GM12878 (cell line): ENCODE results near the gene MCM5. TPM values are rescaled to one million over a fixed set of nuclear protein-coding genes. Genes with fewer than 3 reads are reported as not detected.

ENCODE experiments used
- ATAC-seq: fragments of 200-7000 bp; cut with Tn5 transposase; 3 replicates; pipeline ENCODE4 v1.9.1; 2020; ENCODE audit warnings: mild to moderate bottlenecking, moderate library complexity
- Bru-seq: library from RNA; stranded (reverse); fragments of 400-500 nt; gene quantifications from one replicate; lab custom pipeline; 2021; lab: Mats Ljungman, UMichigan
- BruChase-seq, 2 experiments: library from RNA; stranded (reverse); fragments of 400-500 nt; gene quantifications; one replicate each; lab custom pipeline; 2021; lab: Mats Ljungman, UMichigan
- BruUV-seq: library from RNA; stranded (reverse); fragments of 400-500 nt; replicated peaks from 2 replicates; lab custom pipeline; 2021; lab: Mats Ljungman, UMichigan
- CTCF ChIA-PET: fragments of 300-600 bp; sonication (Branson Sonifier 250); formaldehyde crosslinking; extraction: SDS; loops from one replicate; lab custom pipeline; 2021; ENCODE audit warnings: inconsistent platforms; lab: Yijun Ruan, JAX
- POLR2A ChIA-PET: fragments of 350-600 bp; formaldehyde crosslinking; extraction: SDS; loops from one replicate; lab custom pipeline; 2021; ENCODE audit warnings: inconsistent platforms; lab: Charles Lee
- RAD21 ChIA-PET: fragments of 300-600 bp; sonication (Branson Sonifier 250); formaldehyde crosslinking; loops from one replicate; lab custom pipeline; 2023; ENCODE audit warnings: antibody characterized with exemption; ENCODE audit not compliant: unreplicated experiment; lab: Charles Lee
- SMC1A ChIA-PET: fragments of 300-600 bp; sonication (Branson Sonifier 250); formaldehyde crosslinking; loops from one replicate; lab custom pipeline; 2023; ENCODE audit not compliant: unreplicated experiment, uncharacterized antibody; lab: Charles Lee
- DNase-seq: peaks from one replicate; pipeline ENCODE4 v3.0.0-alpha.2; 2011; ENCODE audit warnings: low read depth, low spot score
- FAIRE-seq: peaks from 3 replicates; lab custom pipeline; 2011; peaks lifted over from hg19 to GRCh38; lab: Jason Lieb, UNC
- H2AFZ ChIP-seq: 2 replicates; pipeline ENCODE4 v1.6.0; 2011; ENCODE audit warnings: low read depth, low read length, control low read depth; ENCODE audit not compliant: control insufficient read depth
- H3K27ac ChIP-seq: 2 replicates; pipeline ENCODE4 v1.5.1; 2011; ENCODE audit warnings: control low read depth; ENCODE audit not compliant: control insufficient read depth, insufficient read depth
- H3K27me3 ChIP-seq, 2 experiments: replicated peaks in 1 of 2; 2 replicates each; pipeline versions ENCODE4 v1.6.0 to v1.6.1; 2011; ENCODE audit warnings: low read length in 1 of 2; ENCODE audit not compliant: control insufficient read depth in 2 of 2, insufficient read depth in 2 of 2
- H3K36me3 ChIP-seq, 2 experiments: 2 replicates each; pipeline ENCODE4 v1.5.1; 2011; ENCODE audit warnings: low read length in 1 of 2; ENCODE audit not compliant: control insufficient read depth in 2 of 2, insufficient read depth in 2 of 2
- H3K4me1 ChIP-seq: 2 replicates; pipeline ENCODE4 v1.6.1; 2011; ENCODE audit warnings: mild to moderate bottlenecking, low read length, moderate library complexity, mixed read lengths; ENCODE audit not compliant: control insufficient read depth, insufficient read depth
- H3K4me2 ChIP-seq: 2 replicates; pipeline ENCODE4 v1.6.0; 2011; ENCODE audit warnings: control low read depth; ENCODE audit not compliant: control insufficient read depth, insufficient read depth
- H3K4me3 ChIP-seq: fragments of 200-600 bp; sonication (generic); 2 replicates; pipeline ENCODE4 v1.5.1; 2016
- H3K79me2 ChIP-seq: 2 replicates; pipeline ENCODE4 v1.6.0; 2011; ENCODE audit warnings: low read length; ENCODE audit not compliant: control insufficient read depth, insufficient read depth
- H3K9ac ChIP-seq: 2 replicates; pipeline ENCODE4 v1.8.0; 2011; ENCODE audit warnings: low read length, control low read depth, mixed read lengths; ENCODE audit not compliant: control insufficient read depth, insufficient read depth
- H3K9me3 ChIP-seq: replicated peaks from 3 replicates; pipeline ENCODE4 v1.5.1; 2011; ENCODE audit warnings: mild to moderate bottlenecking, low read length; ENCODE audit not compliant: control insufficient read depth, insufficient read depth
- H4K20me1 ChIP-seq: 2 replicates; pipeline ENCODE4 v1.6.0; 2011; ENCODE audit not compliant: control insufficient read depth, insufficient read depth
- CHD1 ChIP-seq: IDR thresholded peaks from 2 replicates; pipeline ENCODE4 v1.6.1; 2012; ENCODE audit warnings: low read depth, low read length, improper control_type of control experiment
- EP300 ChIP-seq, 2 experiments: fragments of 150-350 bp in 1 of 2; IDR thresholded peaks; 2 replicates each; pipeline ENCODE4 v1.6.1; 2011 to 2012; ENCODE audit warnings: low read depth in 2 of 2, low read length in 2 of 2, borderline replicate concordance in 1 of 2, improper control_type of control experiment in 1 of 2, inconsistent platforms in 1 of 2; ENCODE audit not compliant: control insufficient read depth in 1 of 2
- GABPA ChIP-seq: IDR thresholded peaks from 2 replicates; pipeline ENCODE4 v1.6.1; 2014; ENCODE audit warnings: antibody characterized with exemption, low read depth, mild to moderate bottlenecking, inconsistent platforms
- HDAC2 ChIP-seq: fragments of 200-600 bp; sonication (generic); IDR thresholded peaks from 2 replicates; pipeline ENCODE4 v1.6.1; 2017
- KAT2A ChIP-seq: conservative IDR thresholded peaks from 2 replicates; pipeline ENCODE4 v1.6.1; 2011; ENCODE audit warnings: low read depth, low read length; ENCODE audit not compliant: control insufficient read depth
- KDM1A ChIP-seq: fragments of 200-600 bp; sonication (generic); IDR thresholded peaks from 2 replicates; pipeline ENCODE4 v1.6.1; 2016; ENCODE audit warnings: borderline replicate concordance
- MYB ChIP-seq: fragments of 150-350 bp; IDR thresholded peaks from 2 replicates; pipeline ENCODE4 v1.6.1; 2014; ENCODE audit warnings: mild to moderate bottlenecking, low read depth, low read length, borderline replicate concordance
- SREBF1 ChIP-seq: IDR thresholded peaks from 2 replicates; pipeline ENCODE4 v1.6.1; 2012; ENCODE audit warnings: mild to moderate bottlenecking, low read length
- TCF7 ChIP-seq: IDR thresholded peaks from 2 replicates; pipeline ENCODE4 v1.6.1; 2014; ENCODE audit warnings: antibody characterized with exemption, borderline replicate concordance
- ZBED1 ChIP-seq: IDR thresholded peaks from 2 replicates; pipeline ENCODE4 v1.6.1; 2016; ENCODE audit warnings: borderline replicate concordance
- WGBS: methylation state at CpG from one replicate; pipeline ENCODE4 v1.1.6; 2016; ENCODE audit warnings: low lambda C conversion rate; ENCODE audit not compliant: insufficient replicate concordance, insufficient coverage; ENCODE audit errors: missing lambda C conversion rate; 5-methylcytosine and 5-hydroxymethylcytosine counted together
- in situ Hi-C: fragments of 300-500 bp; cut with MboI; formaldehyde crosslinking; loops from 9 replicates; pipeline ENCODE4 v1.14.3; 2018; ENCODE audit warnings: mixed read lengths
- intact Hi-C: fragments of 100-400 bp; cut with micrococcal nuclease; formaldehyde crosslinking; loops from one replicate; pipeline ENCODE4 v1.14.2; 2022; ENCODE audit not compliant: unreplicated experiment
- long read RNA-seq, 2 experiments: library from polyadenylated mRNA; unstranded; transcript quantifications; one replicate each; pipeline ENCODE4 v2.0.0, GENCODE V29; 2019 to 2020
- polyA minus RNA-seq, 3 experiments: library from RNA; depleted of rRNA, polyadenylated mRNA; stranded (reverse); fragments of >200 nt; gene quantifications; 2 replicates each; pipeline ENCODE4 v1.2.3, GENCODE V29; 2011
- polyA plus RNA-seq, 11 experiments: library from polyadenylated mRNA; depleted of rRNA in 4 of 11; unstranded in 6 of 11; stranded (reverse) in 5 of 11; fragments of >200 nt; fragmentation: Nextera tagmentation in 4 of 11; fragmentation: Illumina TruSeq in 1 of 11; extraction: Ambion mirVana in 4 of 11; extraction: Trizol in 1 of 11; gene quantifications; 1 replicate in 1 of 11; 2 replicates in 10 of 11; pipeline versions ENCODE4 v1.2.1 to v1.2.3, GENCODE V29; 2011 to 2016; ENCODE audit warnings: inconsistent platforms in 2 of 11, missing spikeins in 2 of 11, low read depth in 1 of 11
- total RNA-seq, 4 experiments: library from RNA; depleted of rRNA in 3 of 4; stranded (reverse); fragments of >200 nt in 3 of 4; fragmentation: Illumina TruSeq in 1 of 4; extraction: Trizol in 1 of 4; gene quantifications; 2 replicates each; pipeline versions ENCODE4 v1.2.1 to v1.2.3, GENCODE V29; 2013 to 2021
- TF ChIP-seq, protein P1 (sequence below): fragments of 150-350 bp; IDR thresholded peaks from 2 replicates; pipeline ENCODE4 v1.6.1; 2014; ENCODE audit warnings: mild to moderate bottlenecking, low read depth, low read length
- TF ChIP-seq, protein P2 (sequence below): IDR thresholded peaks from 2 replicates; pipeline ENCODE4 v1.6.1; 2011; ENCODE audit warnings: mild to moderate bottlenecking, low read depth, low read length, moderate library complexity; ENCODE audit not compliant: insufficient replicate concordance

MCM5 gene
- 242 and 271 TPM in 2 replicates for total RNA-seq (2013; cell fraction: nucleolus; rRNA removed)
- 251 and 253 TPM in 2 replicates for total RNA-seq (2014; rRNA removed)
- total RNA-seq (2014; rRNA removed; fragmentation: Illumina TruSeq; extraction: Trizol): 84.6 and 100 TPM in 2 replicates
- 277 and 301 TPM in 2 replicates for total RNA-seq (2021)
- polyA plus RNA-seq (2011; ENCODE audit: low read depth): 32.5 TPM
- 97.8 and 186 TPM in 2 replicates for polyA plus RNA-seq (2011; rRNA removed)
- 163 and 222 TPM in 2 replicates for polyA plus RNA-seq (2011; cell fraction: cytosol; rRNA removed)
- polyA plus RNA-seq (2011; cell fraction: nucleus; rRNA removed): 384 and 412 TPM in 2 replicates
- 85.2 and 127 TPM in 2 replicates for polyA plus RNA-seq (2012)
- 35.9 and 98.0 TPM in 2 replicates for polyA plus RNA-seq (2014; fragmentation: Illumina TruSeq; extraction: Trizol)
- polyA plus RNA-seq (2014; fragmentation: Nextera tagmentation; extraction: Ambion mirVana): 10 to 100 TPM; 14.1 to 22.1 TPM
- 142 and 197 TPM in 2 replicates for polyA plus RNA-seq (2014; rRNA removed)
- 100 to 1,000 TPM; 348 to 360 TPM for polyA plus RNA-seq (2016; fragmentation: Nextera tagmentation; extraction: Ambion mirVana)
- polyA minus RNA-seq (2011; rRNA and poly(A)+ RNA removed): 280 and 293 TPM in 2 replicates
- 86.7 and 136 TPM in 2 replicates for polyA minus RNA-seq (2011; cell fraction: cytosol; rRNA and poly(A)+ RNA removed)
- polyA minus RNA-seq (2011; cell fraction: nucleus; rRNA and poly(A)+ RNA removed): 114 and 175 TPM in 2 replicates
- percentile 81 among the genes with signal in this experiment for Bru-seq, nascent RNA
- percentile 85 among the genes with signal in this experiment for BruChase-seq, experiment 1, labeled RNA remaining after a 6-hour chase
- percentile 76 among the genes with signal in this experiment for BruChase-seq, experiment 2, labeled RNA remaining after a 2-hour chase
- long read RNA-seq, experiment 1, transcript MCM5-201 (17 exons, 3,534 nt): major isoform, 278 of 384 reads
- long read RNA-seq, experiment 1, partial matches to known transcripts: 74 of 384 reads
- long read RNA-seq, experiment 1, other reads (novel, unspliced or antisense): 32 of 384 reads
- long read RNA-seq, experiment 2, transcript MCM5-201 (17 exons, 3,534 nt): major isoform, 336 of 472 reads
- long read RNA-seq, experiment 2, partial matches to known transcripts: 93 of 472 reads
- long read RNA-seq, experiment 2, other reads (novel, unspliced or antisense): 43 of 472 reads

DNA sequence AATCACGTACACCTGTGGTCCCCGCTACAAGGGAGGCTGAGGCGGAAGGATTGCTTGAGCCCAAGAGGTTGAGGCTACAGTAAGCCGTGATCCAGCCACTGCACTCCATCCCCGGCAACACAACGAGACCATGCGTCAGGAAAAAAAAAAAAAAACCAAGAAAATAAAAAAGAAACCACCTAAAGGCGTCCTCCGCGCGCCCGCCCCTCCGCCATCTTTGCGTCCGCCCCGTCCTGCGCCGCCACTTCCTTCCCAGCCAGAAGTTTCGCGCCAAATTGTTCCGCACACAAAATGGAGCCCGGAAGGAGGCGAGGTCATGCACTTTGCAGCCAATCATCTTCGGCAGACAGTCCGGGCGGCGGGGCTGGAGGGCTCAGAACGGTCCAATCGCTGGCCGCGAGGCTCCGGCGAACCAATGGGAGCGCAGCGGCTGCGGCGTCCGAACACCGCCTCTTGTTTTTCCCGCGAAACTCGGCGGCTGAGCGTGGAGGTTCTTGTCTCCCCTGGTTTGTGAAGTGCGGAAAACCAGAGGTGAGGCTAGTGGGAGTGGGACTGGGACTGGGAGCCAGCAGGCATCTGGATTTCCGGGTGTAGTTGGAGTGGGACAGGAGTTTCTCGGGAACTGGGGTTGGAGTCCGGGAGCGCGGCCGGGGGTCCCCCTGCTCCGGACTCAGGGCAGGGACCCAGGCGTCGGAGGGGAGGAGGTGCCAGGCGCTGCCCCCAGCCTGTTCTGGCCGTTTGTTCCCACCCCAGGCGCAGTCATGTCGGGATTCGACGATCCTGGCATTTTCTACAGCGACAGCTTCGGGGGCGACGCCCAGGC, at the start of gene MCM5:
MCM5 (plus strand) TSS at position 463 of the 823 bp plus-strand sequence; CDS start at position 762, 299 bp downstream.
- no peaks in the 10 kb centered on the region for H3K27me3 ChIP-seq
- H3K27ac ChIP-seq: peak within 1 kb of the TSS; percentile 90
- BruUV-seq: no TSS peak
- WGBS: 2% methylated on average over 62 of the region's 64 CpGs
- FAIRE-seq (peak; percentile 88), DNase-seq (peak; percentile 94), ATAC-seq (peak; percentile 96)
- H3K9ac ChIP-seq: peak within 1 kb of the TSS; percentile 98
- ChIA-PET RAD21 (interaction anchor here (1.5 to 4.8 kb wide), 2 partner anchors 10 to 47 kb away, joined by 4 to 29 read pairs; no protein-coding TSS in a partner anchor), SMC1A (interaction anchor here (0.7 to 8.6 kb wide), 7 partner anchors 9 to 178 kb away, joined by 3 to 79 read pairs (median 4); partner anchors contain the start of gene HMOX1), POLR2A (interaction anchor here (1.2 to 4.8 kb wide), 2 partner anchors 10 to 23 kb away, joined by 3 to 46 read pairs; no protein-coding TSS in a partner anchor), CTCF (interaction anchor here (1.2 to 4.1 kb wide), 6 partner anchors 10 to 49 kb away, joined by 3 to 26 read pairs (median 10); no protein-coding TSS in a partner anchor)
- peaks cover 32% of the 10 kb centered on the region for H3K4me1 ChIP-seq
- H3K36me3 ChIP-seq: peaks cover 5 to 12% of the 10 kb centered on the region in 2 experiments; a peak in 3 of 4 replicates
- H3K4me3 ChIP-seq: peak within 1 kb of the TSS; percentile 91
- H3K9me3 ChIP-seq: no peaks in the 10 kb centered on the region
- peaks cover 38% of the 10 kb centered on the region for H3K79me2 ChIP-seq
- no peaks in the 10 kb centered on the region for H4K20me1 ChIP-seq
- intact Hi-C loops: loop anchor here (5.0 kb wide), 1 partner anchor 93 kb away; no protein-coding TSS in a partner anchor
- peak within 1 kb of the TSS; percentile 85 for H2AFZ ChIP-seq
- in situ Hi-C loops: loop anchor here (10.0 to 25.0 kb wide), 3 partner anchors 275 to 1812 kb away; partner anchors contain the start of genes FOXRED2 and SSTR3
- H3K4me2 ChIP-seq: peak within 1 kb of the TSS; percentile 98
- TF ChIP-seq ZBED1 (no peak), KDM1A (no peak), CHD1 (peak; percentile 82; the same call in 1 of the 2 replicates), KAT2A (no peak), GABPA (peak; percentile 82), HDAC2 (no peak), MYB (no peak), TCF7 (no peak), EP300 (IDR thresholded peaks at IDR 0.05; ENCODE audit: borderline replicate concordance in 1 of 2, control insufficient read depth in 1 of 2, low read depth in 2 of 2, low read length in 2 of 2) (no peak), SREBF1 (no peak; the same call in 1 of the 2 replicates)
- TF ChIP-seq, protein P1, sequence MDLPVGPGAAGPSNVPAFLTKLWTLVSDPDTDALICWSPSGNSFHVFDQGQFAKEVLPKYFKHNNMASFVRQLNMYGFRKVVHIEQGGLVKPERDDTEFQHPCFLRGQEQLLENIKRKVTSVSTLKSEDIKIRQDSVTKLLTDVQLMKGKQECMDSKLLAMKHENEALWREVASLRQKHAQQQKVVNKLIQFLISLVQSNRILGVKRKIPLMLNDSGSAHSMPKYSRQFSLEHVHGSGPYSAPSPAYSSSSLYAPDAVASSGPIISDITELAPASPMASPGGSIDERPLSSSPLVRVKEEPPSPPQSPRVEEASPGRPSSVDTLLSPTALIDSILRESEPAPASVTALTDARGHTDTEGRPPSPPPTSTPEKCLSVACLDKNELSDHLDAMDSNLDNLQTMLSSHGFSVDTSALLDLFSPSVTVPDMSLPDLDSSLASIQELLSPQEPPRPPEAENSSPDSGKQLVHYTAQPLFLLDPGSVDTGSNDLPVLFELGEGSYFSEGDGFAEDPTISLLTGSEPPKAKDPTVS: 0 out of 2 replicates have a peak, but pooled peaks have one; percentile 7
- TF ChIP-seq, protein P2, sequence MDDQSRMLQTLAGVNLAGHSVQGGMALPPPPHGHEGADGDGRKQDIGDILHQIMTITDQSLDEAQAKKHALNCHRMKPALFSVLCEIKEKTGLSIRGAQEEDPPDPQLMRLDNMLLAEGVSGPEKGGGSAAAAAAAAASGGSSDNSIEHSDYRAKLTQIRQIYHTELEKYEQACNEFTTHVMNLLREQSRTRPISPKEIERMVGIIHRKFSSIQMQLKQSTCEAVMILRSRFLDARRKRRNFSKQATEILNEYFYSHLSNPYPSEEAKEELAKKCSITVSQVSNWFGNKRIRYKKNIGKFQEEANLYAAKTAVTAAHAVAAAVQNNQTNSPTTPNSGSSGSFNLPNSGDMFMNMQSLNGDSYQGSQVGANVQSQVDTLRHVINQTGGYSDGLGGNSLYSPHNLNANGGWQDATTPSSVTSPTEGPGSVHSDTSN: no peak
